Thyroid gland (tissue), 4 donors: ENCODE measurements around the gene LMBR1L. TPM values are rescaled to one million over a fixed set of nuclear protein-coding genes. Genes with fewer than 3 reads are reported as not detected.

Experiments used
- DNase-seq, 2 donors: peaks; one replicate each; pipeline ENCODE4 v3.0.0-alpha.2; 2019
- H3K27ac ChIP-seq, 3 donors: fragments of 200-600 bp; sonication (generic); 1 replicate in 2 of 3; 2 replicates in 1 of 3; pipeline ENCODE4 v1.5.1; 2016 to 2019; ENCODE audit warnings: mild to moderate bottlenecking in 1 of 3, moderate library complexity in 1 of 3
- H3K27me3 ChIP-seq: fragments of 200-600 bp; sonication (generic); one replicate; pipeline ENCODE4 v1.5.1; 2019
- H3K36me3 ChIP-seq, 2 donors: fragments of 200-600 bp; sonication (generic); one replicate each; pipeline ENCODE4 v1.5.1; 2016 to 2019
- H3K4me1 ChIP-seq, 2 donors: fragments of 200-600 bp; sonication (generic); one replicate each; pipeline ENCODE4 v1.5.1; 2017 to 2019
- H3K4me3 ChIP-seq, 3 donors: fragments of 200-600 bp; sonication (generic); replicated peaks in 1 of 3; 1 replicate in 2 of 3; 2 replicates in 1 of 3; pipeline ENCODE4 v1.5.1; 2016; ENCODE audit warnings: mild to moderate bottlenecking in 1 of 3
- H3K9me3 ChIP-seq: fragments of 200-600 bp; sonication (generic); one replicate; pipeline ENCODE4 v1.5.1; 2017
- POLR2A ChIP-seq, 2 donors: fragments of 450-650 bp; IDR thresholded peaks; one replicate each; pipeline ENCODE4 v1.6.1; 2017; ENCODE audit warnings: antibody characterized with exemption in 2 of 2, mild to moderate bottlenecking in 2 of 2, moderate library complexity in 1 of 2
- WGBS, 2 donors: methylation state at CpG; one replicate each; pipeline ENCODE4 v1.1.5; 2017; 5-methylcytosine and 5-hydroxymethylcytosine counted together
- intact Hi-C: fragments of 100-400 bp; cut with DNase I; formaldehyde crosslinking; loops from one replicate; pipeline ENCODE4 v1.15.1; 2023
- total RNA-seq, 4 donors: library from RNA; depleted of rRNA; stranded (reverse); fragments of >200 nt; gene quantifications; one replicate each; pipeline ENCODE4 v1.2.3, GENCODE V29; 2016
- TF ChIP-seq, protein P1 (sequence below), 6 experiments: fragments of 200-600 bp in 3 of 6; fragments of 450-650 bp in 3 of 6; sonication (generic) in 3 of 6; IDR thresholded peaks; one replicate each; pipeline ENCODE4 v1.5.1; 2016 to 2019; ENCODE audit warnings: antibody characterized with exemption in 6 of 6, mild to moderate bottlenecking in 2 of 6, inconsistent platforms in 1 of 6, moderate library complexity in 1 of 6

LMBR1L gene, protein sequence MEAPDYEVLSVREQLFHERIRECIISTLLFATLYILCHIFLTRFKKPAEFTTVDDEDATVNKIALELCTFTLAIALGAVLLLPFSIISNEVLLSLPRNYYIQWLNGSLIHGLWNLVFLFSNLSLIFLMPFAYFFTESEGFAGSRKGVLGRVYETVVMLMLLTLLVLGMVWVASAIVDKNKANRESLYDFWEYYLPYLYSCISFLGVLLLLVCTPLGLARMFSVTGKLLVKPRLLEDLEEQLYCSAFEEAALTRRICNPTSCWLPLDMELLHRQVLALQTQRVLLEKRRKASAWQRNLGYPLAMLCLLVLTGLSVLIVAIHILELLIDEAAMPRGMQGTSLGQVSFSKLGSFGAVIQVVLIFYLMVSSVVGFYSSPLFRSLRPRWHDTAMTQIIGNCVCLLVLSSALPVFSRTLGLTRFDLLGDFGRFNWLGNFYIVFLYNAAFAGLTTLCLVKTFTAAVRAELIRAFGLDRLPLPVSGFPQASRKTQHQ
- total RNA-seq, result 10 to 100 TPM; 30.4 to 54.8 (median 46.6) TPM

- TF ChIP-seq, protein P1, sequence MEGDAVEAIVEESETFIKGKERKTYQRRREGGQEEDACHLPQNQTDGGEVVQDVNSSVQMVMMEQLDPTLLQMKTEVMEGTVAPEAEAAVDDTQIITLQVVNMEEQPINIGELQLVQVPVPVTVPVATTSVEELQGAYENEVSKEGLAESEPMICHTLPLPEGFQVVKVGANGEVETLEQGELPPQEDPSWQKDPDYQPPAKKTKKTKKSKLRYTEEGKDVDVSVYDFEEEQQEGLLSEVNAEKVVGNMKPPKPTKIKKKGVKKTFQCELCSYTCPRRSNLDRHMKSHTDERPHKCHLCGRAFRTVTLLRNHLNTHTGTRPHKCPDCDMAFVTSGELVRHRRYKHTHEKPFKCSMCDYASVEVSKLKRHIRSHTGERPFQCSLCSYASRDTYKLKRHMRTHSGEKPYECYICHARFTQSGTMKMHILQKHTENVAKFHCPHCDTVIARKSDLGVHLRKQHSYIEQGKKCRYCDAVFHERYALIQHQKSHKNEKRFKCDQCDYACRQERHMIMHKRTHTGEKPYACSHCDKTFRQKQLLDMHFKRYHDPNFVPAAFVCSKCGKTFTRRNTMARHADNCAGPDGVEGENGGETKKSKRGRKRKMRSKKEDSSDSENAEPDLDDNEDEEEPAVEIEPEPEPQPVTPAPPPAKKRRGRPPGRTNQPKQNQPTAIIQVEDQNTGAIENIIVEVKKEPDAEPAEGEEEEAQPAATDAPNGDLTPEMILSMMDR (IDR thresholded peaks at IDR 0.05), result peak in 5 of 6 experiments; percentile 11 to 67 (median 56)
- peak in 1 of 2 donors; percentile 94 for TF ChIP-seq POLR2A (IDR thresholded peaks at IDR 0.05)
- peak; percentile 97 for DNase-seq
- H3K4me3 ChIP-seq, result peak within 1 kb of the TSS; percentile 44 to 92 (median 87)
- 0% methylated on average over 13 to 28 of the region's 43 CpGs for WGBS, 2 donors
- H3K4me1 ChIP-seq, result peaks cover 20 to 37% of the 10 kb centered on the region in 2 donors
- no peaks in the 10 kb centered on the region for H3K36me3 ChIP-seq
- H3K27ac ChIP-seq, result peak within 1 kb of the TSS; percentile 92 to 98 (median 96)
- no peaks in the 10 kb centered on the region for H3K27me3 ChIP-seq
- no peaks in the 10 kb centered on the region for H3K9me3 ChIP-seq
- intact Hi-C loops, result loop anchor here (5.0 kb wide), 1 partner anchor 43 kb away; the partner anchor contains the start of gene RHEBL1
Measured at GRCh38 chr12:49110464-49111155, at the start of gene LMBR1L. Gene LMBR1L (minus strand): TSS chr12:49110847. CDS start chr12:49110555, 292 bp downstream.

DNA sequence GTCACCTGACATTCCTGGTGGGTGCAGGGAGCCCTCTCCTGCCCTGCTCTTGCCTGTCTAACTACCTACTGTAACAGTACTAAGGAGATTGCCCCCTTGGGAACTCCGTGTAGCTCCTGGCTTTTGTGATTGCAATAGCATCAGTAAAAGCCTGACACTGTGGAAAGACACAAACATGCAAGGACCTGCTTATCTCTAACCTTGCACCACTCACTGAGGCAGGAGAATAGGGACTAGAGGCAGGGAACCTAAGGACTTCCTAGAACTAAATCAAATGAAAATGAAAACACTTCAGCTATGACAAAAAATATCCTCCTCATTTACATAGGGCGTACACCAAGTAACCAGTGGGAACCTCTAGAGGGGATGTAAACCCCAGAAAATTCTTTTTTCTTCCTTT lies 49.8 kb upstream of the LMBR1L start:
- no peaks in the 10 kb centered on the region for H3K9me3 ChIP-seq
- H3K36me3 ChIP-seq, result no peaks in the 10 kb centered on the region
- intact Hi-C loops, result no loop called here
- DNase-seq, result no peak
- H3K27ac ChIP-seq, result no peak overlapping the region
- no peak for TF ChIP-seq POLR2A (IDR thresholded peaks at IDR 0.05)
- TF ChIP-seq, protein P1 (IDR thresholded peaks at IDR 0.05), result no peak
- H3K27me3 ChIP-seq, result no peaks in the 10 kb centered on the region
- no peaks in the 10 kb centered on the region for H3K4me1 ChIP-seq
- WGBS, 2 donors, result 81 to 91% methylated on average over 2 of the region's 2 CpGs
- no peak overlapping the region for H3K4me3 ChIP-seq

GRCh38 chr12:49154221-49154620 lies 43.6 kb upstream of the LMBR1L start:
- H3K36me3 ChIP-seq, result no peaks in the 10 kb centered on the region
- H3K27ac ChIP-seq, result no peak overlapping the region
- 72 to 89% methylated on average over 3 of the region's 3 CpGs for WGBS, 2 donors
- no peak for DNase-seq
- TF ChIP-seq POLR2A (IDR thresholded peaks at IDR 0.05), result no peak
- TF ChIP-seq, protein P1 (IDR thresholded peaks at IDR 0.05), result no peak
- no peaks in the 10 kb centered on the region for H3K27me3 ChIP-seq
- H3K4me1 ChIP-seq, result no peaks in the 10 kb centered on the region
- H3K9me3 ChIP-seq, result no peaks in the 10 kb centered on the region
- H3K4me3 ChIP-seq, result no peak overlapping the region
- intact Hi-C loops, result no loop called here

DNA sequence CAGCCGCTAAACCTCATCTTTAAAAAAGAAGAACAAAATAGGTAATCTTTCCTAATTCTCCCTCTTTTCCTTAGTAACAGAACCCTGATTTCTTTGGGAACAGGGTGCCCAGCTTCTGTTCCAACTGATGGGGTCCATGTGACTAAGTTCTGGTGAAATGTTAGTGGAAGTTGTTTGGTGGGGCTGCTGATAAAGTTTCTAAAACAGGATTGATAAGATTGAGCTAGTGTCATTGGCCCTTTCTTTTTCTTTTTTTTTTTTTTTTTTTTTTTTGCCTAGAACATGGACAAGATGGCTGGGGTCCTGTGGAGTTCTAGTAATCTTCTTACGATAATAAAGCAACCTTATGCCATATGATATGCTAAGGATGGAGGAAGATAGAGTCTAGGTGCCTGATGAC lies 36.7 kb upstream of the LMBR1L start:
- no peaks in the 10 kb centered on the region for H3K27me3 ChIP-seq
- no peaks in the 10 kb centered on the region for H3K4me1 ChIP-seq
- 97 to 100% methylated on average over 2 of the region's 2 CpGs for WGBS, 2 donors
- intact Hi-C loops, result no loop called here
- no peak overlapping the region for H3K4me3 ChIP-seq
- no peak overlapping the region for H3K27ac ChIP-seq
- no peak for TF ChIP-seq POLR2A (IDR thresholded peaks at IDR 0.05)
- TF ChIP-seq, protein P1 (IDR thresholded peaks at IDR 0.05), result no peak
- H3K36me3 ChIP-seq, result no peaks in the 10 kb centered on the region
- DNase-seq, result no peak
- no peaks in the 10 kb centered on the region for H3K9me3 ChIP-seq
